Measurements from ENCODE around the gene CCDC149.

The CCDC149 gene

DNA sequence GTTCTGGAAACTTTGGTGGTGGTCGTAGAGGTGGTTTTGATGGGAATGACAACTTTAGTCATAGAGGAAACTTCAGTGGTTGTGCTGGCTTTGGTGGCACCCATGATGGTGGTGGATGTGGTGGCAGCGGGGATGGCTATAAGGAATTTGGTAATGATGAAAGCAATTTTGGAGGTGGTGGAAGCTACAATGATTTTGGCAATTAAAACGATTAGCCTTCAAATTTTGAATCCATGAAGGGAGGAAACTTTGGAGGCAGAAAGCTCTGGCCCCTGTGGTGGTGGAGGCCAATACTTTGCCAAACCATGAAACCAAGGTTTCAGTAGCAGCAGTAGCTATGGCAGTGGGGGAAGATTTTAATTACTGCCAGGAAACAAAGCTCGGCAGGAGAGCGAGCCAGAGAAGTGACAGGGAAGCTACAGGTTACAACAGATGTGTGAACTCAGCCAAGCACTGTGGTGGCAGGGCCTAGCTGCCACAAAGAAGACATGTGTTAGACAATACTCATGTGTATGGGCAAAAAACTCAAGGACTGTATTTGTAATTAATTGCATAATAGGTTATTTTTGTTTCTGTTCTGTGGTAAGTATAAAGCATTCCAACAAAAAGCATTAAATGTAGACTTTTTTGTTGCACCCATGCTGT, 140.7 kb downstream of the CCDC149 start:
- DNase-seq, result no peak

DNA sequence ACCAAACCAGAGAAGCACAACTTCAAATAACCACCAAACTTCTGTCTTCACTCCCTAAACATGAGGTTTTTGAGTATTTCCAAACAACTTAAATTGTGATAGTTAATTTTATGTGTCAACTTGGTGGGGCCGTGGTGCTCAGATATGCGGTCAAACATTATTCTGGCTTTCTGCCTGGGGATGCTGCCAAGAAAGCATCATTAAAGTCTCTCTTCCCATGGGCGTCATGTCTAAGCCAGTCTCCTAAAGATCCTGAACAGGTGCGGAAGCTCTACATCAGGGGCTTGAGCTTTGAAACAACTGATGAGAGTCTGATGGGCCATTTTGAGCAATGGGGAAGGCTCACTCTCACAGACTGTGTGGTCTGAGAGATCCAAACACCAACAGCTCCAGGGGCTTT, 141.6 kb downstream of the CCDC149 start:
- no peak for DNase-seq

DNA sequence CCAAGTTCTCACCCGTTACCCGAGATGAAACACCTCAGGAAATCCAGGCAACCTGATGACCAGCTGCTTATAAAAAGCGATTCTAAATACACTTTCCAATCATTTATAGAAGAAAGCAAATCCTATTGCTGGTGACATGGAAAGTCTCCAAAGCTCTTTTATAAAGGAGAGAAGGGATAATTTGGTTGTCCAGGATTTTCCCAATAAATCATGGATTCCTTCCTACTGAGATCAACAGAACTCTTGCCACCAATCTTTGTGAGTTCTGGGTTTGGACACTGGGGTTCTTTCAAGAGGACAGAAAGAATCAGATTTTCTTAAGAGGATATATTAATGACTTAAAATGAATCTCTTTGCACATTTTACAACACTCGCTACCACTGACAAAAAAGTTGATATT, 142.2 kb downstream of the CCDC149 start:
- no peak for DNase-seq

DNA sequence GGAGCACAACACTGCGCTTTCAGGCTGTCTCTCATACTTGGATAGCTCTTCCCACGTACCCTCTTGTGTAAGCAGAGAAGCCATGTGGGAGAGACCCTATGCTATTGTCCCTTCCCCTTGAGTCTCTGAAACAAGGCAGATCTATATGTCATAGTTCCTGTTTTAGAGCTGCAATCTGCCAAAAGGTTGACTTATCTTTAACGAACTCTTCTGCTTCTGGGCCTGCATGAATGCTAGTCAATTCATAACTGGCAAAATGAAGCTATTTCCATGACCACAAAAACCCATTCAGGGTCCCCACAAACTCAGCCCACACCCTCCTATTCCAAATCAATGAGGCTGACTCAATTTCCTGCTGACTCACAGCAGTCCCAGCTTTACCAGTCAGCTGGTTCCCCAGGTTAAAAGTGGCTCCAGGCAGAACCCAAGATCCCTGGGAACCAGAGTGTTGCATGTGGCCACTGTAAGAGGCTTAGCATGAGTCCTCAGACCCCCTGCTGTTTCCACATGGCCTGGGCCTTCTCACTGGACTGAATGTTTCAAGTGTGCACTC, 142.7 kb downstream of the CCDC149 start:
- DNase-seq, result peak in 1 of 14 donors; percentile 15

DNA sequence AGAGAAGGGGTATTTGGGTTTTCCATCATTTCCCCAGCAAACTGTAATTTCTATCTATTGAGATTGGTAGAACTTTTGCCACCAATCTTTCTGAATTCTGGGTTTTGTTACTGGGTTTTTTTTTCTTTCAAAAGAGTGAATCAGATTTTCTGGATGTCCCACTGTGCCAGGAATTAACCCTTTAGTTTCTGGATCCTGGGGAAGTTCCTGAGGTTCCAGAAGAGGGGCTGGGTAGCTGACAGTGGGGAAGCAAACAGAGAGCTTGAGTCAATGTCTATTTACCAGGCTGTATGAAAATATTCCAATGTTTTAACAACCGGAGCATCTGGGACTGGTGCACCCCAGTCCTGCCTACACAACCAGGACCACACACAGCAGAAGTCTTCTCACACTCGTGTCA, 143.3 kb downstream of the CCDC149 start:
- no peak for DNase-seq

DNA sequence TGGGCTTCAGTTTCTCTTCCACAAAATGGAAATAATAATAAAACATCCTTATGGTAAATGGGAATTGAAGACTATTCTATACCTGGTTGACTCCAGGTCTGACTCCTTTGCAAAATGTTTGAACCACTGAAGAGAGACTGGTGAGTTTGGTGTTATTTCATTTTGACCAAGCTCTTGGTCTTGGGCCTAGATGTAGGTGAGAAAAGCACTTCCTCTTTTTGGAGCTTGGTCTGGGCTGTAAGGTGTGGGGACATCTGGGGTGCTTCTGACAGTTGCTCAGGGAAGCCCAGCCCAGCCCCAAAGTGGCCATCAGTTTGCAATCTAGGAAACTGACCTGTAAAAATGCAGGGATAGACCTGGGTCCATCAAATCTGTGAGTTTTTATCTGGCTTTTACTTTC, 144.2 kb downstream of the CCDC149 start:
- DNase-seq, result no peak

DNA sequence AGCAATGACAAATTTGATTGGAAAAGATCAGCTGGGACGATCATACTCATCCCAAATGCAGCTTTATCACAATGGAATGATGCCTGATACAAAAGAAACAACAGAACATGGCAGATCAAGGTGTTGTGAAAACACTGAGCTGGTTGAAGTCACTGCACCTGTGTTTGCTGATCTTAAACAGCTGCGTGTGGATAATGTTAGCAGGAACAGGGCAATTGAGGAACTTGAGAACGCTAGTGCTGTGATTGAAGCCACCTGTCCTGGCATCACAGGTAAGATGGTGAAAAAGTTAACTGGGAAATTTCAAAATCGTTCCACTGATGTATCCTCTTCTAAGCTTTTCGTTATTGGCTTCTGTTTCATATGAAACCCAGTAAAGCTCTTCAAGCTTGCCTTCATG, 144.8 kb downstream of the CCDC149 start:
- no peak for DNase-seq

DNA sequence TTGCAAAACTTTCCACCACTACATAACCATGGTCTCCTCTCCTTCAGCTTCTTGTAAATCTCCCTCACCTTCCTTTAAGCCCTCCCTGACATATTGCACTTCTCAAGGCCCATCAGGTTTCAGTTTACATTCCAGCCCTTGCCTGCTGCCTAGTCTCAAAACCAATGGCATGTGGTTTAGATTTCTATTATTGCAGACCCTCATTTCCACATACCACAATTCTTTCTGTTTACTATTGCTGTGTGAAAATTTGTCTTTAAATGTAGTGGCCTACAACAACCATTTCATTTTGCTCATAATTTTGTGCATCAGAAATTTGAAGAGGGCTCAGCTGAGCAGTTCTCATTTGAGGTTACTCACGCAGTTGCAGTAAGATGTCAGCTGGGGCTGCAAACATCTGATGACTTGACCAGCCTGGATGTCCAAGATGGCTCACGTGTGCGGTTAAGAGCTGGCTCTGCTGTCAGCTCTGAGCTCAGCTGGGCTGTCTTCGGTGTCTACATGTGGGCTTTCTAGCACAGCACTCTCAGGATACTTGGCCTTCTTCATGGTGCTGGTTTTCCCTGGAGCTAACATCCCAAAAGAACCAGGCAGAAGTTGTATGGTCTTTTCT, 147.4 kb downstream of the CCDC149 start:
- no peak for DNase-seq

DNA sequence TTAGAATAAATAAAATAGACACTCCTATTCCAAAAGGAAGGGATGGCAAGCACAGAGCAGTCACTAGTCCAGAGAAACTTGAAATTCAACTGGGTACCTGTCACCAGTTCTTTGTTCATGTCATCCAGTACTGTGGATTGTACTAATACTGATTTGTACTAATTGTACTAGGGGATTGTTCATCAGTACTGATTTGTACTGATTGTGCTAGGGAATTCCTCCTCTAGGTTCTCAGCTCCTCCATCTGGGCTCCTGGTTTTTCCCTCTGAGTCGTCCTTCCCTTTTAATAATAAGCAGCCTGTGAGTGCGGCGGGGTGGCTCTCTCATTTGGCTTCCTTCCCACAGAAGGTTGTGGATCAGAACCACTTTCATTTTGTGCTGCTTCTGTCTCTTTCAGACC, 148.5 kb downstream of the CCDC149 start:
- no peak for DNase-seq

DNA sequence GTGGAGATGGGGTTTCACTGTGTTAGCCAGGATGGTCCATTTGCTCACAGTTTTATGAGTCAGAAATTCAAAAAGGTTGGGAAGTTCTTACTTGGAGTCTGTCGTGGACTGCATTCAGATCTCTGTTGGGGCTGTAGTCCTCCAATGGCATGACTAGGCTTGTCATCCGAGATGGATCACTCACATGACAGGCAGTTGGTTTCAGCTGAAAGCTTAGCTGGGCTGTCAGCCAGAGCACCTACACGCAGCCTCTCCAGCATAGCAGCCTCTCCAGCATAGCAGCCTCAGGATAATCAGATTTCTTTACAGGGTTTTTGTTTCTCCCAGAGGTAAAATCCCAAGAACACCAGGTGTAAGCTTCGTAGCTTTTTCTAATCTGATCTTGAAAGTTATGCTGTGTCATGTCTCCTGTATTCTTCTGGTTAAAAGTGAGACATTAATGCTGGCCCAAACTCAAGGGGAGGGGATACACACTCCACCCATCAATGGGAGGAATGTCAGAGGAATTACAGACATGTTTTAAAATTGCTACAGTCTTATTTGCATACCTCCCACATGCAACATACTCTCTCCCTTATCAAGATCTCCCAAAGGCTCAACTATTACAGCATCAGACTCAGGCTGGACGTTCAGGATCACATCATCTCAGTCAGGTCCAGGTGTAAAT, 149.1 kb downstream of the CCDC149 start:
- DNase-seq, result no peak

Measured in C1 segment of cervical spinal cord (tissue), 14 donors.